Gastroesophageal sphincter (tissue), 4 donors: ENCODE data around the gene BAHCC1. TPM values are rescaled to one million over a fixed set of nuclear protein-coding genes. Genes with fewer than 3 reads are reported as not detected.
A peak's percentile ranks its signal among the peaks of the same experiment; 100 is the strongest.

ENCODE experiments used
- ATAC-seq: fragments of 150-250 bp; one replicate; pipeline ENCODE4 v1.9.1; 2016; ENCODE audit warnings: mild to moderate bottlenecking, moderate library complexity
- H3K27ac ChIP-seq, 4 donors: fragments of 200-600 bp; sonication (generic) in 3 of 4; 1 replicate in 3 of 4; 2 replicates in 1 of 4; pipeline ENCODE4 v1.5.1; 2016 to 2019
- H3K27me3 ChIP-seq: fragments of 200-600 bp; sonication (generic); one replicate; pipeline ENCODE4 v1.5.1; 2019
- H3K36me3 ChIP-seq, 2 donors: fragments of 200-600 bp; sonication (generic); one replicate each; pipeline ENCODE4 v1.5.1; 2019; ENCODE audit warnings: control low read depth in 1 of 2
- H3K4me1 ChIP-seq, 3 donors: fragments of 200-600 bp; sonication (generic); 1 replicate in 2 of 3; 2 replicates in 1 of 3; pipeline ENCODE4 v1.5.1; 2016 to 2019; ENCODE audit warnings: control low read depth in 2 of 3
- H3K4me3 ChIP-seq, 2 donors: fragments of 200-600 bp; sonication (generic); one replicate each; pipeline ENCODE4 v1.5.1; 2019; ENCODE audit warnings: mild to moderate bottlenecking in 1 of 2, moderate library complexity in 1 of 2
- H3K9me3 ChIP-seq, 3 donors: fragments of 200-600 bp; sonication (generic); one replicate each; pipeline ENCODE4 v1.5.1; 2017 to 2019; ENCODE audit warnings: control low read depth in 2 of 3
- EP300 ChIP-seq: sonication (generic); formaldehyde crosslinking; IDR thresholded peaks from one replicate; pipeline ENCODE4 v1.6.1; 2017; ENCODE audit warnings: antibody characterized with exemption, mild to moderate bottlenecking
- POLR2A ChIP-seq, 2 donors: fragments of 450-650 bp; IDR thresholded peaks; one replicate each; pipeline ENCODE4 v1.6.1; 2017; ENCODE audit warnings: antibody characterized with exemption in 2 of 2, mild to moderate bottlenecking in 2 of 2, moderate library complexity in 1 of 2
- POLR2AphosphoS5 ChIP-seq: sonication (generic); formaldehyde crosslinking; IDR thresholded peaks from one replicate; pipeline ENCODE4 v1.6.1; 2017; ENCODE audit warnings: antibody characterized with exemption
- WGBS, 2 donors: methylation state at CpG; one replicate each; pipeline ENCODE4 v1.1.5; 2018; ENCODE audit warnings: low coverage in 1 of 2; 5-methylcytosine and 5-hydroxymethylcytosine counted together
- total RNA-seq, 4 donors: library from RNA; depleted of rRNA; stranded (reverse); fragments of >200 nt; gene quantifications; one replicate each; pipeline ENCODE4 v1.1.0, GENCODE V29; 2016
- TF ChIP-seq, protein P1 (sequence below), 4 experiments: fragments of 200-600 bp in 2 of 4; fragments of 450-650 bp in 2 of 4; sonication (generic) in 1 of 4; IDR thresholded peaks; one replicate each; pipeline ENCODE4 v1.5.1; 2017 to 2019; ENCODE audit warnings: antibody characterized with exemption in 4 of 4, mild to moderate bottlenecking in 2 of 4, moderate library complexity in 2 of 4

The BAHCC1 gene
- total RNA-seq, 4 donors from 2014 or later = 17.5 to 34.3 (median 19.5) TPM

DNA sequence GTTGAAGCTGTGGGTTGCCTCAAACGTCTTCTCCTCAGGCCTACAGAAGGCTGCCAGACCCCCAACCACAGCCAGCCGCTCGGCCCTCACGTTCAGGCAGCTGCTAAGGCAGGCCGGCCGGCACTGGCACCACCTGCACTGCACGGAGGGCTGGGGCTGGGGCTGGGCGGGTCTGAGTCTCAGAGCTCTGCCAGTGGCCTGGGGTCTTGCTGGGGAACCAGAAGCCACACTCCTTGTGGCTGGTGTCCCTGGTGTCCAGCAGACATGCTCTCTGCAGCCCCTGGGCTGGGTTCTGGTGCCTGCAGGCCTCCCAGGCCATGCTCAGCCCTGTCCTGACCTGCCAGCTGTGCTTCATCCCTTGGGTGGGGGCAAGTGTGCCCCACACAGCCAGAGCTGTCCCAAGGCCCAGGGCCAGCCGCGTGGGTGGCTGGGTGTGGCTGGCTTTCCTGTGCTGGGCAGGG, 42.0 kb downstream of the BAHCC1 start:
- no peaks in the 10 kb centered on the region for H3K9me3 ChIP-seq
- H3K4me3 ChIP-seq = no peak overlapping the region
- no peak for ATAC-seq
- peaks cover 0 to 13% of the 10 kb centered on the region in 2 donors for H3K36me3 ChIP-seq
- H3K4me1 ChIP-seq = peaks cover 0 to 53% (median 20%) of the 10 kb centered on the region in 3 donors
- no peaks in the 10 kb centered on the region for H3K27me3 ChIP-seq
- no CpG with 5 or more reads among the region's 10 CpGs for WGBS, 2 donors
- H3K27ac ChIP-seq = peak overlapping the region in 2 of 4 donors; percentile 70 to 78
- TF ChIP-seq EP300 = no peak
- TF ChIP-seq, protein P1, sequence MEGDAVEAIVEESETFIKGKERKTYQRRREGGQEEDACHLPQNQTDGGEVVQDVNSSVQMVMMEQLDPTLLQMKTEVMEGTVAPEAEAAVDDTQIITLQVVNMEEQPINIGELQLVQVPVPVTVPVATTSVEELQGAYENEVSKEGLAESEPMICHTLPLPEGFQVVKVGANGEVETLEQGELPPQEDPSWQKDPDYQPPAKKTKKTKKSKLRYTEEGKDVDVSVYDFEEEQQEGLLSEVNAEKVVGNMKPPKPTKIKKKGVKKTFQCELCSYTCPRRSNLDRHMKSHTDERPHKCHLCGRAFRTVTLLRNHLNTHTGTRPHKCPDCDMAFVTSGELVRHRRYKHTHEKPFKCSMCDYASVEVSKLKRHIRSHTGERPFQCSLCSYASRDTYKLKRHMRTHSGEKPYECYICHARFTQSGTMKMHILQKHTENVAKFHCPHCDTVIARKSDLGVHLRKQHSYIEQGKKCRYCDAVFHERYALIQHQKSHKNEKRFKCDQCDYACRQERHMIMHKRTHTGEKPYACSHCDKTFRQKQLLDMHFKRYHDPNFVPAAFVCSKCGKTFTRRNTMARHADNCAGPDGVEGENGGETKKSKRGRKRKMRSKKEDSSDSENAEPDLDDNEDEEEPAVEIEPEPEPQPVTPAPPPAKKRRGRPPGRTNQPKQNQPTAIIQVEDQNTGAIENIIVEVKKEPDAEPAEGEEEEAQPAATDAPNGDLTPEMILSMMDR (IDR thresholded peaks at IDR 0.05) = no peak

DNA sequence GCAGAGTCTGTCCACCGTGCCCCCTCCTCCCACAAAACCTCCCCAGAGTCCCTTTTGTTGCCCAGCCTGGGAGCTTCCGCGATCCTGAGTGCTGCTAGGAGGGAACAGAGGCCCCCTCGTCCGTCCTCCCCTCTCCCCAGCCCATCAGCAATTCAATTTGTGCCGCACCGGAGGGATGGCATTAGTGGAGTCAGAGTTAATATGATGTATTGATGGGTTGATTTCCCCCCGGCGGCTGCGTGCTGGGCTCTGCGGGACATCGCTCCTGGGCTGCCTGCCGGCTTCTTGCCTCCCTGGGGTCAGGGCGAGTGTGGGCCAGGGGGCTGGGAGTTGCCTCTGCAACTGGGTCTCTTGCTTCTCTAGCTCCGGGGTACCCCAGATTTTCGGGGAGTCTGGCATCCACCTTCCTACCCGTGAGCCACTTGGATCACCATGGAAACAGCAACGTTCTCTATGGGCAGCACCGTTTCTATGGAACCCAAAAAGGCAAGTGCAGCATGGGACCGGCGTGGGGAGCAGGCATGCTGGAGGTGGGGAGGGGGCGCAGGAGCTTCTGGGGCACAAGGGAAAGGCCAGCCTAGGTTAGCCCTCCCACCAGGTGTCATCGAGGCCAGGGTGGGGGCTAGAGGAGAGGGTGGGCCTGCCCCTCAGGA, 42.9 kb downstream of the BAHCC1 start:
- peaks cover 0 to 23% of the 10 kb centered on the region in 2 donors for H3K36me3 ChIP-seq
- WGBS, 2 donors = 80% methylated on average over 4 of the region's 23 CpGs; no CpG with 5 or more reads in 1 of the 2 donors
- H3K4me1 ChIP-seq = peaks cover 0 to 48% (median 20%) of the 10 kb centered on the region in 3 donors
- no peak for ATAC-seq
- H3K9me3 ChIP-seq = no peaks in the 10 kb centered on the region
- TF ChIP-seq POLR2A (IDR thresholded peaks at IDR 0.05) = no peak
- H3K27ac ChIP-seq = no peak overlapping the region
- no peaks in the 10 kb centered on the region for H3K27me3 ChIP-seq
- H3K4me3 ChIP-seq = no peak overlapping the region

DNA sequence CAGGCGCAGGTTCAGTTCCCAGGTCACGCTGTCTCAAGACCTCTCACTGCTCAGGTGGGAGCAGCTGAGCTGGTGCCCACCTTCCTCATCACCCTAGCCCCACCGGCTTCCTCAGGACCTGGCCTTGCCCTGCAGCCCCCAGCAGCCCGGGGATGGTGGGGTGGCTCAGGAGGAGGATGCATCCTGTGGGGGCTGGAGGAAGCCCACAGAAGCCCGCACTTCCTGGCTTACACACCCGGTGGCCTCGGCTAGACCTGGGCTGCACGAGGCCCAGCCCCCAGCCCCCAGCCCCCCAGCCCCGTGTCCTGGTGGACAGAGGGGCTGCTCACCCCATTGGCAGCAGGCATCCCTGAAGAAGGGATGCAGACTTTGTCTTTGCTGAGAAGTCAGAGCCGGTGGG, 43.4 kb downstream of the BAHCC1 start:
- peaks cover 0 to 43% (median 18%) of the 10 kb centered on the region in 3 donors for H3K4me1 ChIP-seq
- peaks cover 0 to 28% of the 10 kb centered on the region in 2 donors for H3K36me3 ChIP-seq
- H3K4me3 ChIP-seq = no peak overlapping the region
- TF ChIP-seq POLR2A (IDR thresholded peaks at IDR 0.05) (no peak), POLR2AphosphoS5 (no peak)
- no CpG with 5 or more reads among the region's 10 CpGs for WGBS, 2 donors
- no peaks in the 10 kb centered on the region for H3K27me3 ChIP-seq
- no peak overlapping the region for H3K27ac ChIP-seq
- no peaks in the 10 kb centered on the region for H3K9me3 ChIP-seq
- ATAC-seq = no peak

DNA sequence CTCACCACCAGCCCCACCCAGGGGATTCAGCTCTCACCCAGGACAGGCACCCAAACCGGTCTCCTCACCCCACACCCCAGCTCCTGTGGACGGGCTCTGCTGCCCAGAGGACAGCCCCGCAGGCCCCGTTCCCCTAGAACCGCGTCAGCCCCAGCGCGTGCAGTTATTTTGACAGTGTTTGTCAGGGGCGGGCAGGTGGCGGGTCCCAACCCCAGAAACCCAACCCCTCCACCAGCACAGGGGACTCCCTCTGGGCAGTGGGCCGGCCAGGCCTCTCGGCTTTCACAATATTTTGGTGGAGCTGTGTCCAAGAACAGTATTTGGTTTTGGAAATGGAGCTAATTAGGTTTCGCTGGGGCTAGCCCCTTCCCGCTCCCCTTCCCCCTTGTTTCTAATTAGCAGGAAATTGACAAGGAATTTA, 44.8 kb downstream of the BAHCC1 start:
- ATAC-seq = no peak
- WGBS, 2 donors = no CpG with 5 or more reads among the region's 14 CpGs
- Histone ChIP-seq H3K4me1 (peaks cover 0 to 29% (median 18%) of the 10 kb centered on the region in 3 donors), H3K36me3 (peaks cover 0 to 42% of the 10 kb centered on the region in 2 donors), H3K4me3 (no peak overlapping the region), H3K27ac (no peak overlapping the region), H3K9me3 (no peaks in the 10 kb centered on the region), H3K27me3 (no peaks in the 10 kb centered on the region)
- no peak for TF ChIP-seq POLR2AphosphoS5

DNA sequence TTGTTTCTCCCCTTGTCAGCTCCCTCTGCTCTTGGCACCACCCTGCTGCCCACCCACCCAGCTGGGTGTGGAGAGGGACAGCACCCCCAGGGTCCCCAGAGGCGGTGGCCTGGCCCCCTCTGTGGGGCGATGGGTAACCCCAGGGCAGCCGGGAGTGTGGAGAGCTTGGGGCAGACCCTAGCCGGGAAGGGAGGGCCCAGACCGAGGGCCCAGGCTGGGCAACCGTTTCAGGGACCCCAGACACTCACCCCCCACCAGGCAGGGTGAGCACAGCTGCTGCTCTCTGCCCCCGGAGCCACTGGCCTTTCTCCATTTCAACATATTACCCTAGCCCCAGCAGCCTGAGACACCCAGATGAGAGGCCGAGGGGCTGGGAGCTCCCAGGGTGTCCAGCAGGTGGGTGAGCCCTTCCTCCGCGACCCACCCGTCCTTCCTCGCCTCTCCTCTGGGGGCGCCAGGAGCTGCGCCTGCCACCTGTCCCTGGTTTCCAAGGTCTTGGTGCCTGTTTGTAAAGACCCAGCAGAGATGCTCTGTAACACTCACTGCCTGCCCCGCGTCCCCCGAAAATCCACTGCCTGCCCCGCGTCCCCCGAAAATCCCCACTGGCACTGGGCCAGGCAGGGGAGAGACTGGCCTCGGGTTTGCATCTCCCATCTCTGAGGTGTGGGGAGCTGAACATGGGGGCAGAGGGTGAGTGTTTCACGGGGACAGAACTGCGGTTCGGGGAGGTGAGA, 45.4 kb downstream of the BAHCC1 start:
- peaks cover 0 to 23% (median 12%) of the 10 kb centered on the region in 3 donors for H3K4me1 ChIP-seq
- TF ChIP-seq, protein P1 (IDR thresholded peaks at IDR 0.05) = peak in 2 of 4 experiments; percentile 9 to 15
- no peak for TF ChIP-seq POLR2AphosphoS5
- H3K9me3 ChIP-seq = no peaks in the 10 kb centered on the region
- no peaks in the 10 kb centered on the region for H3K27me3 ChIP-seq
- no peak for ATAC-seq
- H3K36me3 ChIP-seq = peaks cover 0 to 48% of the 10 kb centered on the region in 2 donors
- H3K4me3 ChIP-seq = no peak overlapping the region
- no peak overlapping the region for H3K27ac ChIP-seq
- WGBS, 2 donors = 83% methylated on average over 6 of the region's 24 CpGs; no CpG with 5 or more reads in 1 of the 2 donors

DNA sequence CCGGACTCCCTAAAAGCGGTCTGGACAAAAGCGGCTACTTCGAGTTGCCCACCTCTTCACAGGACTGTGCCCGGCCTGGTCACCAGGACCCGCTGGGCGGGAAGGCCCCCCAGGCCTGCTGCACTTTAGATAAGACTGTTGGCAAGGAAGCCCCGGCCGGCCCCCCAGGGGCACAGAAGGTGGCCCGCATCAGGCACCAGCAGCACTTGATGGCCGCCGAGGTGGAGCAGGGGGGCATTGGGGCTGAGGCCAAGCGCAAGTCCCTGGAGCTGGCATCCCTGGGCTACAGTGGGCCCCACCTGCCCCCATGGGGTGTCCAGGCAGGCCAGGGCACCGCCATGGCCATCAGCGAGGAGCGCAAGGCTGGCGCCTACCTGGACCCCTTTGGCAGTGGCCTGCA, 47.5 kb downstream of the BAHCC1 start:
- H3K9me3 ChIP-seq = no peaks in the 10 kb centered on the region
- no peak for ATAC-seq
- WGBS, 2 donors = no CpG with 5 or more reads among the region's 17 CpGs
- TF ChIP-seq EP300 (no peak), POLR2AphosphoS5 (no peak), POLR2A (IDR thresholded peaks at IDR 0.05) (no peak)
- TF ChIP-seq, protein P1 (IDR thresholded peaks at IDR 0.05) = no peak
- no peak overlapping the region for H3K4me3 ChIP-seq
- no peak overlapping the region for H3K27ac ChIP-seq
- peaks cover 0 to 2% (median 0%) of the 10 kb centered on the region in 3 donors for H3K4me1 ChIP-seq
- no peaks in the 10 kb centered on the region for H3K27me3 ChIP-seq
- peaks cover 0 to 62% of the 10 kb centered on the region in 2 donors for H3K36me3 ChIP-seq
